WERI-Rb-1 (cell line): ENCODE measurements around the gene RARB.

Experiments
- DNase-seq: peaks from one replicate; pipeline ENCODE4 v3.0.0-alpha.2; 2020
- H3K27ac ChIP-seq: fragments of 250-450 bp; sonication (Bioruptor Pico); 2 replicates; pipeline ENCODE4 v1.5.1; 2020; ENCODE audit warnings: mild to moderate bottlenecking, moderate library complexity
- H3K27me3 ChIP-seq: fragments of 250-450 bp; sonication (Bioruptor Pico); 2 replicates; pipeline ENCODE4 v1.5.1; 2021; ENCODE audit warnings: mild to moderate bottlenecking, low read depth, moderate library complexity; ENCODE audit not compliant: insufficient read depth, severe bottlenecking
- H3K36me3 ChIP-seq: fragments of 250-450 bp; sonication (Bioruptor Pico); 2 replicates; pipeline ENCODE4 v1.5.1; 2020; ENCODE audit warnings: mild to moderate bottlenecking, moderate library complexity
- H3K4me3 ChIP-seq: 2 replicates; pipeline ENCODE4 v1.5.1; 2011; ENCODE audit warnings: low read depth, mild to moderate bottlenecking, control low read depth, low read length
- H3K9me3 ChIP-seq: fragments of 250-450 bp; sonication (Bioruptor Pico); 2 replicates; pipeline ENCODE4 v1.5.1; 2021; ENCODE audit warnings: mild to moderate bottlenecking, moderate library complexity; ENCODE audit not compliant: severe bottlenecking
- CTCF ChIP-seq: IDR thresholded peaks from 2 replicates; pipeline ENCODE4 v1.5.1; 2011; ENCODE audit warnings: low read depth, mild to moderate bottlenecking, control low read depth, inconsistent platforms, low read length

Gene RARB

GRCh38 chr3:25444273-25444672, 16.2 kb downstream of the RARB start:
- Histone ChIP-seq H3K36me3 (no peaks in the 10 kb centered on the region), H3K9me3 (no peaks in the 10 kb centered on the region), H3K27ac (no peak overlapping the region), H3K27me3 (no peaks in the 10 kb centered on the region), H3K4me3 (no peak overlapping the region)
- no peak for DNase-seq
- TF ChIP-seq CTCF: no peak

- Histone ChIP-seq H3K27me3 (no peaks in the 10 kb centered on the region), H3K27ac (no peak overlapping the region), H3K36me3 (no peaks in the 10 kb centered on the region), H3K9me3 (no peaks in the 10 kb centered on the region), H3K4me3 (no peak overlapping the region)
- no peak for DNase-seq
- TF ChIP-seq CTCF: no peak
Measured at GRCh38 chr3:25445731-25446130, 17.7 kb downstream of the RARB start.

GRCh38 chr3:25447285-25447684, 19.2 kb downstream of the RARB start:
- Histone ChIP-seq H3K4me3 (no peak overlapping the region), H3K27me3 (no peaks in the 10 kb centered on the region), H3K36me3 (no peaks in the 10 kb centered on the region), H3K9me3 (no peaks in the 10 kb centered on the region), H3K27ac (no peak overlapping the region)
- DNase-seq: no peak
- TF ChIP-seq CTCF: no peak

GRCh38 chr3:25447925-25448324, 19.9 kb downstream of the RARB start:
- H3K9me3 ChIP-seq: no peaks in the 10 kb centered on the region
- H3K4me3 ChIP-seq: no peak overlapping the region
- H3K27me3 ChIP-seq: no peaks in the 10 kb centered on the region
- TF ChIP-seq CTCF: no peak
- DNase-seq: no peak
- H3K27ac ChIP-seq: no peak overlapping the region
- H3K36me3 ChIP-seq: no peaks in the 10 kb centered on the region

GRCh38 chr3:25448750-25449692, 21.0 kb downstream of the RARB start:
- no peaks in the 10 kb centered on the region for H3K9me3 ChIP-seq
- no peaks in the 10 kb centered on the region for H3K27me3 ChIP-seq
- TF ChIP-seq CTCF: no peak
- DNase-seq: no peak
- H3K36me3 ChIP-seq: no peaks in the 10 kb centered on the region
- H3K4me3 ChIP-seq: no peak overlapping the region
- H3K27ac ChIP-seq: no peak overlapping the region
